ENCODE measurements around the gene HELZ. TPM values are rescaled to one million over a fixed set of nuclear protein-coding genes. Genes with fewer than 3 reads are reported as not detected.
"Not testable (repeated sequence)": the region's sequence is repeated elsewhere in the genome, so short reads cannot be mapped to it uniquely, and the experiment has no call there.

HELZ gene
- total RNA-seq, 1 experiment from 2014 or later, result 16.9 TPM

- no peak for DNase-seq (ENCODE audit: low read depth)
Observed at GRCh38 chr17:67115401-67115800, 129.6 kb downstream of the HELZ start.

- DNase-seq (ENCODE audit: low read depth), result no peak
Observed at GRCh38 chr17:67113486-67113885, 131.5 kb downstream of the HELZ start.

GRCh38 chr17:67111808-67112207 is 133.2 kb downstream of the HELZ start:
- no peak for DNase-seq (ENCODE audit: low read depth)

- DNase-seq (ENCODE audit: low read depth), result no peak
Observed at GRCh38 chr17:67111327-67111726, 133.7 kb downstream of the HELZ start.

GRCh38 chr17:67110619-67111018 is 134.4 kb downstream of the HELZ start:
- DNase-seq (ENCODE audit: low read depth), result no peak

- DNase-seq (ENCODE audit: low read depth), result no peak
Observed at GRCh38 chr17:67109111-67109510, 135.9 kb downstream of the HELZ start.

GRCh38 chr17:67107811-67108775 is 136.9 kb downstream of the HELZ start:
- no peak for DNase-seq (ENCODE audit: low read depth)

GRCh38 chr17:67107171-67107570 is 137.8 kb downstream of the HELZ start:
- DNase-seq (ENCODE audit: low read depth), result no peak

GRCh38 chr17:67105213-67105612 is 139.8 kb downstream of the HELZ start:
- no peak for DNase-seq (ENCODE audit: low read depth)

GRCh38 chr17:67104641-67105040 is 140.4 kb downstream of the HELZ start:
- DNase-seq (ENCODE audit: low read depth), result not testable (repeated sequence)

- no peak for DNase-seq (ENCODE audit: low read depth)
Observed at GRCh38 chr17:67098006-67098405, 147.0 kb downstream of the HELZ start.

GRCh38 chr17:67096609-67097008 is 148.4 kb downstream of the HELZ start:
- DNase-seq (ENCODE audit: low read depth), result no peak

- DNase-seq (ENCODE audit: low read depth), result peak; percentile 6
Observed at GRCh38 chr17:67095803-67096202, 149.2 kb downstream of the HELZ start.

GRCh38 chr17:67095291-67095690 is 149.7 kb downstream of the HELZ start:
- DNase-seq (ENCODE audit: low read depth), result peak; percentile 59

GRCh38 chr17:67093348-67093747 is 151.6 kb downstream of the HELZ start:
- DNase-seq (ENCODE audit: low read depth), result no peak

- DNase-seq (ENCODE audit: low read depth), result not testable (repeated sequence)
Observed at GRCh38 chr17:67092710-67093109, 152.3 kb downstream of the HELZ start.

- DNase-seq (ENCODE audit: low read depth), result no peak
Observed at GRCh38 chr17:67092291-67092690, 152.7 kb downstream of the HELZ start.

- DNase-seq (ENCODE audit: low read depth), result no peak
Observed at GRCh38 chr17:67090341-67090740, 154.7 kb downstream of the HELZ start.

- no peak for DNase-seq (ENCODE audit: low read depth)
Observed at GRCh38 chr17:67088639-67089038, 156.4 kb downstream of the HELZ start.

- no peak for DNase-seq (ENCODE audit: low read depth)
Observed at GRCh38 chr17:67085406-67085805, 159.6 kb downstream of the HELZ start.

GRCh38 chr17:67082107-67082506 is 162.9 kb downstream of the HELZ start:
- DNase-seq (ENCODE audit: low read depth), result no peak

GRCh38 chr17:67080804-67081203 is 164.2 kb downstream of the HELZ start:
- DNase-seq (ENCODE audit: low read depth), result no peak

- DNase-seq (ENCODE audit: low read depth), result no peak
Observed at GRCh38 chr17:67079491-67079890, 165.5 kb downstream of the HELZ start.

- no peak for DNase-seq (ENCODE audit: low read depth)
Observed at GRCh38 chr17:67078292-67078691, 166.7 kb downstream of the HELZ start.

All from Daoy (cell line).